ENCODE results near the gene NLGN4Y. TPM values are rescaled to one million over a fixed set of nuclear protein-coding genes. Genes with fewer than 3 reads are reported as not detected.

The NLGN4Y gene
- total RNA-seq, 1 experiment from 2014 or later, result not detected

- no peak overlapping the region for H3K9ac ChIP-seq (ENCODE audit: low read length)
- TF ChIP-seq EZH2phosphoT487 (IDR thresholded peaks at IDR 0.05; ENCODE audit: borderline replicate concordance, low read length), result no peak
- no peak for TF ChIP-seq CTCF (conservative IDR thresholded peaks at IDR 0.05; ENCODE audit: low read depth, low read length)
- TF ChIP-seq EZH2 (IDR thresholded peaks at IDR 0.05; ENCODE audit: low read length, unreplicated experiment), result no peak
- DNase-seq (no peak), ATAC-seq (no peak)
- no peaks in the 10 kb centered on the region for H3F3A ChIP-seq (ENCODE audit: low read length, unreplicated experiment)
- no peak overlapping the region for H3K4me2 ChIP-seq (ENCODE audit: low read length)
- H3K4me3 ChIP-seq (ENCODE audit: low read length), result no peak overlapping the region
- no peaks in the 10 kb centered on the region for H4K20me1 ChIP-seq (ENCODE audit: low read length)
- no peak overlapping the region for H2AFZ ChIP-seq (ENCODE audit: low read length)
- no peaks in the 10 kb centered on the region for H3K9me2 ChIP-seq (replicated peaks; ENCODE audit: low read length)
- intact Hi-C loops (cut with micrococcal nuclease), result no loop called here
- H3K36me3 ChIP-seq (ENCODE audit: low read depth, low read length), result no peaks in the 10 kb centered on the region
- no peaks in the 10 kb centered on the region for H3K9me3 ChIP-seq (ENCODE audit: low read length)
- H3K4me1 ChIP-seq (ENCODE audit: insufficient read depth, low read length), result no peaks in the 10 kb centered on the region
- H3K79me2 ChIP-seq (ENCODE audit: low read length), result no peaks in the 10 kb centered on the region
- CTCF ChIA-PET, result no interaction called here
- no peaks in the 10 kb centered on the region for H3K27me3 ChIP-seq (ENCODE audit: low read length)
- POLR2A ChIA-PET (ENCODE audit: unreplicated experiment), result no interaction called here
- no peak overlapping the region for H3K27ac ChIP-seq (ENCODE audit: low read length)
- BruUV-seq (replicated peaks), result no TSS peak
Observed at GRCh38 chrY:14778208-14778607, 253.9 kb downstream of the NLGN4Y start.

DNA sequence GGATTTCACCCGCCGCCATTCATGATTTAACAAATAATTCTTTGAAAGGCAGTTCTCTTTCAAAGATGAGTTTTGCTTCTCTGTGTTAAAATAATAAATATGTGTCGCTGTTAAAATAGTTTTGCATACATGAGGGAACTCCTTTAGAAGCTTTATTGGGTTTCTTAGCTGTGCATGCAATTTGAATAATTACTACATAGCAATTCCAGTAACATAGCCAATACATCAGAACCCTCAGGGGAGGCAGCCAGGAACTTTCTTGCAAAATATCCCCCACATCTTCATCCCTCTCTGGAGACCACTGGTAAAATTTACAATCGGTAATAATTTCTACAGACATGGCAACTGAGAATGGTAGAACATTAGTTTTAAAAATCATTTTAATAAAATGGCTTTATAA, 268.8 kb downstream of the NLGN4Y start:
- Histone ChIP-seq H3K4me3 (ENCODE audit: low read length) (no peak overlapping the region), H3K9me3 (ENCODE audit: low read length) (no peaks in the 10 kb centered on the region), H3K27ac (ENCODE audit: low read length) (no peak overlapping the region), H3K36me3 (ENCODE audit: low read depth, low read length) (no peaks in the 10 kb centered on the region), H3K9ac (ENCODE audit: low read length) (no peak overlapping the region), H4K20me1 (ENCODE audit: low read length) (no peaks in the 10 kb centered on the region), H2AFZ (ENCODE audit: low read length) (no peak overlapping the region), H3K9me2 (replicated peaks; ENCODE audit: low read length) (no peaks in the 10 kb centered on the region), H3K4me1 (ENCODE audit: insufficient read depth, low read length) (no peaks in the 10 kb centered on the region), H3F3A (ENCODE audit: low read length, unreplicated experiment) (no peaks in the 10 kb centered on the region), H3K4me2 (ENCODE audit: low read length) (no peak overlapping the region), H3K27me3 (ENCODE audit: low read length) (no peaks in the 10 kb centered on the region), H3K79me2 (ENCODE audit: low read length) (no peaks in the 10 kb centered on the region)
- ATAC-seq (no peak), DNase-seq (no peak)
- intact Hi-C loops (cut with micrococcal nuclease), result no loop called here
- POLR2A ChIA-PET (ENCODE audit: unreplicated experiment), result no interaction called here
- BruUV-seq (replicated peaks), result no TSS peak
- TF ChIP-seq CTCF (conservative IDR thresholded peaks at IDR 0.05; ENCODE audit: low read depth, low read length), result no peak
- no peak for TF ChIP-seq EZH2phosphoT487 (IDR thresholded peaks at IDR 0.05; ENCODE audit: borderline replicate concordance, low read length)
- no peak for TF ChIP-seq EZH2 (IDR thresholded peaks at IDR 0.05; ENCODE audit: low read length, unreplicated experiment)
- CTCF ChIA-PET, result no interaction called here

- CTCF ChIA-PET, result no interaction called here
- no TSS peak for BruUV-seq (replicated peaks)
- H3K9ac ChIP-seq (ENCODE audit: low read length), result no peak overlapping the region
Observed at GRCh38 chrY:14793674-14794073, 269.3 kb downstream of the NLGN4Y start.

More at GRCh38 chrY:14793674-14794073, 269.3 kb downstream of the NLGN4Y start:
- Histone ChIP-seq H3K36me3 (ENCODE audit: low read depth, low read length) (no peaks in the 10 kb centered on the region), H3K4me2 (ENCODE audit: low read length) (no peak overlapping the region), H3K27ac (ENCODE audit: low read length) (no peak overlapping the region), H3F3A (ENCODE audit: low read length, unreplicated experiment) (no peaks in the 10 kb centered on the region), H3K4me1 (ENCODE audit: insufficient read depth, low read length) (no peaks in the 10 kb centered on the region), H3K4me3 (ENCODE audit: low read length) (no peak overlapping the region), H2AFZ (ENCODE audit: low read length) (no peak overlapping the region), H3K9me3 (ENCODE audit: low read length) (no peaks in the 10 kb centered on the region), H3K79me2 (ENCODE audit: low read length) (no peaks in the 10 kb centered on the region), H3K9me2 (replicated peaks; ENCODE audit: low read length) (no peaks in the 10 kb centered on the region), H3K27me3 (ENCODE audit: low read length) (no peaks in the 10 kb centered on the region), H4K20me1 (ENCODE audit: low read length) (no peaks in the 10 kb centered on the region)
- POLR2A ChIA-PET (ENCODE audit: unreplicated experiment), result no interaction called here
- intact Hi-C loops (cut with micrococcal nuclease), result no loop called here
- DNase-seq (no peak), ATAC-seq (no peak)
- TF ChIP-seq EZH2 (IDR thresholded peaks at IDR 0.05; ENCODE audit: low read length, unreplicated experiment) (no peak), EZH2phosphoT487 (IDR thresholded peaks at IDR 0.05; ENCODE audit: borderline replicate concordance, low read length) (no peak)
